WTC11 (cell line): ENCODE results near the gene HIP1. TPM values are rescaled to one million over a fixed set of nuclear protein-coding genes. Genes with fewer than 3 reads are reported as not detected.

Experiments
- ATAC-seq: fragments of 200-7000 bp; cut with Tn5 transposase; 2 replicates; pipeline ENCODE4 v1.10.0; 2021; ENCODE audit warnings: mild to moderate bottlenecking, moderate library complexity
- CTCF ChIA-PET: fragments of 300-600 bp; sonication (Branson Sonifier 250); formaldehyde crosslinking; loops from one replicate; lab custom pipeline; 2021; ENCODE audit warnings: antibody characterized with exemption; lab: Charles Lee
- POLR2A ChIA-PET: fragments of 350-600 bp; sonication (Branson Sonifier 250); formaldehyde crosslinking; loops from one replicate; lab custom pipeline; 2021; ENCODE audit warnings: antibody characterized with exemption; lab: Charles Lee
- DNase-seq: peaks from one replicate; pipeline ENCODE4 v3.0.0; 2021; ENCODE audit warnings: low spot score
- H3K27ac Mint-ChIP-seq: 2 replicates; pipeline ENCODE4 v1.8.0; 2021; ENCODE audit warnings: mixed read lengths
- H3K27me3 Mint-ChIP-seq: 2 replicates; pipeline ENCODE4 v1.8.0; 2021; ENCODE audit warnings: low read depth, mild to moderate bottlenecking, moderate library complexity, mixed read lengths
- H3K36me3 Mint-ChIP-seq: 2 replicates; pipeline ENCODE4 v1.8.0; 2021; ENCODE audit warnings: mixed read lengths
- H3K4me1 Mint-ChIP-seq: 2 replicates; pipeline ENCODE4 v1.8.0; 2022; ENCODE audit warnings: mixed read lengths
- H3K4me3 Mint-ChIP-seq: 2 replicates; pipeline ENCODE4 v1.8.0; 2021; ENCODE audit warnings: mild to moderate bottlenecking, moderate library complexity, mixed read lengths
- H3K9me3 Mint-ChIP-seq: 2 replicates; pipeline ENCODE4 v1.8.0; 2021; ENCODE audit warnings: mixed read lengths
- ATF1 ChIP-seq: sonication (generic); formaldehyde crosslinking; IDR thresholded peaks from 2 replicates; pipeline ENCODE4 v1.8.1; 2023; ENCODE audit warnings: mild to moderate bottlenecking, moderate library complexity, missing genetic modification reagents
- CBFB ChIP-seq: sonication (generic); formaldehyde crosslinking; IDR thresholded peaks from 2 replicates; pipeline ENCODE4 v1.8.1; 2022; ENCODE audit warnings: mild to moderate bottlenecking, low read depth, missing genetic modification reagents
- CREB1 ChIP-seq: sonication (generic); formaldehyde crosslinking; IDR thresholded peaks from 2 replicates; pipeline ENCODE4 v1.8.0; 2023; ENCODE audit warnings: mild to moderate bottlenecking, missing genetic modification reagents
- ETV6 ChIP-seq: sonication (generic); formaldehyde crosslinking; IDR thresholded peaks from 2 replicates; pipeline ENCODE4 v1.8.1; 2022; ENCODE audit warnings: mild to moderate bottlenecking, missing genetic modification reagents
- SMAD3 ChIP-seq: sonication (generic); formaldehyde crosslinking; IDR thresholded peaks from 2 replicates; pipeline ENCODE4 v1.8.0; 2022; ENCODE audit warnings: missing genetic modification reagents, mild to moderate bottlenecking, borderline replicate concordance
- TEAD4 ChIP-seq: sonication (generic); formaldehyde crosslinking; IDR thresholded peaks from 2 replicates; pipeline ENCODE4 v1.8.0; 2022; ENCODE audit warnings: mild to moderate bottlenecking, missing genetic modification reagents
- ZNF396 ChIP-seq: fragments of 250-450 bp; sonication (Bioruptor Pico); IDR thresholded peaks from 2 replicates; pipeline ENCODE4 v1.8.0; 2021; ENCODE audit warnings: mild to moderate bottlenecking, moderate library complexity, borderline replicate concordance
- ZNF416 ChIP-seq: fragments of 250-450 bp; sonication (Bioruptor Pico); IDR thresholded peaks from 2 replicates; pipeline ENCODE4 v1.9.0; 2021; ENCODE audit warnings: mild to moderate bottlenecking, inconsistent platforms
- total RNA-seq: library from RNA; stranded (reverse); gene quantifications from 3 replicates; pipeline ENCODE4 v1.2.3, GENCODE V29; 2021
- TF ChIP-seq, protein P1 (sequence below): fragments of 250-450 bp; sonication (Bioruptor Pico); IDR thresholded peaks from 2 replicates; pipeline ENCODE4 v2.1.2; 2022; ENCODE audit warnings: mild to moderate bottlenecking, moderate library complexity
- TF ChIP-seq, protein P2 (sequence below): fragments of 250-450 bp; sonication (Bioruptor Pico); conservative IDR thresholded peaks from 2 replicates; pipeline ENCODE4 v1.9.0; 2021; ENCODE audit warnings: mild to moderate bottlenecking
- TF ChIP-seq, protein P3 (sequence below): sonication (generic); formaldehyde crosslinking; IDR thresholded peaks from 2 replicates; pipeline ENCODE4 v1.8.1; 2023; ENCODE audit warnings: mild to moderate bottlenecking, missing genetic modification reagents, moderate library complexity
- TF ChIP-seq, protein P4 (sequence below): sonication (generic); formaldehyde crosslinking; IDR thresholded peaks from 2 replicates; pipeline ENCODE4 v1.8.0; 2023; ENCODE audit warnings: missing genetic modification reagents, mild to moderate bottlenecking, borderline replicate concordance
- TF ChIP-seq, protein P5 (sequence below): sonication (generic); formaldehyde crosslinking; IDR thresholded peaks from 2 replicates; pipeline ENCODE4 v1.8.1; 2023; ENCODE audit warnings: mild to moderate bottlenecking, missing genetic modification reagents, moderate library complexity
- TF ChIP-seq, protein P6 (sequence below): sonication (generic); formaldehyde crosslinking; IDR thresholded peaks from 2 replicates; pipeline ENCODE4 v1.8.1; 2023; ENCODE audit warnings: mild to moderate bottlenecking, missing genetic modification reagents

HIP1 gene
- total RNA-seq, 1 experiment from 2014 or later: 75.8 TPM

DNA sequence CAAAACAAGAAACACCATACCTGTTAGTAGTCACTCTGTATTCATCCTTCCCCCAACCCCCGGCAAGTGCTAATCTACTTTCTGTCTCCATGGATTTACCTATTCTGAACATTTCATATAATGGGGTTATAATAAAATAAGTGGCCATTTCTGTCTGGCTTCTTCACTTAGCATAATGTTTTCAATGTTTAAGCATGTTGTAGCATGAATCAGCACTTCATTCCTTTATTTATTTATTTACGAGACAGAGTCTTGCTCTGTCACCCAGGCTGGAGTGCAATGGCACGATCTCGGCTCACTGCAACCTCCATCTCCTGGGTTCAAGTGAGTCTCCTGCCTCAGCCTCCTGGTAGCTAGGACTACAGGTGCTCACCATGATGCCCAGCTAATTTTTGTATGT is 69.2 kb downstream of the HIP1 start (continued):
- TF ChIP-seq SMAD3 (CRISPR knock-in tag): no peak

DNA sequence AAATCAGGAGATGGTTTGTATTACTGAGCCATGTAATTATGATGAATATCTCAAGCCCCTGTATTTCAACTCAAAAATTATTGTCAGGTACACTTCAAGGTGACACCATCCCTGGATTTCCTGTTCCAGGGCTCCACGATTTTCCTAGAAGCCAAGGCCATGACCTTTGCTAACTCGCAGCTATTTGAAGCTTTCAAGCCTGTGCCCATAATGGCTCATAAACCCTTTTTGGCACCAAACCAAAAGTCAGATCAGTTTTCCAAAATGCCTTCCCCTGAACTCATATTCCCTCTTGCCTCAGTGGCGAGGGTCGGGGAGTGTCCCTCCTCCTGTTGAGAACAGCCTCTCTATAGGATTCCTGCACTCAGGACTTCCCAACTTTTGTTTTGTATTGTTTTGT is 70.8 kb downstream of the HIP1 start:
- ChIA-PET POLR2A (no interaction called here), CTCF (no interaction called here)
- ATAC-seq: no peak
- Mint-ChIP-seq H3K9me3 (peaks cover 4% of the 10 kb centered on the region; the same call in 1 of the 2 replicates), H3K4me3 (no peak overlapping the region)
- TF ChIP-seq ZNF396 (CRISPR knock-in tag): no peak
- TF ChIP-seq, protein P1, sequence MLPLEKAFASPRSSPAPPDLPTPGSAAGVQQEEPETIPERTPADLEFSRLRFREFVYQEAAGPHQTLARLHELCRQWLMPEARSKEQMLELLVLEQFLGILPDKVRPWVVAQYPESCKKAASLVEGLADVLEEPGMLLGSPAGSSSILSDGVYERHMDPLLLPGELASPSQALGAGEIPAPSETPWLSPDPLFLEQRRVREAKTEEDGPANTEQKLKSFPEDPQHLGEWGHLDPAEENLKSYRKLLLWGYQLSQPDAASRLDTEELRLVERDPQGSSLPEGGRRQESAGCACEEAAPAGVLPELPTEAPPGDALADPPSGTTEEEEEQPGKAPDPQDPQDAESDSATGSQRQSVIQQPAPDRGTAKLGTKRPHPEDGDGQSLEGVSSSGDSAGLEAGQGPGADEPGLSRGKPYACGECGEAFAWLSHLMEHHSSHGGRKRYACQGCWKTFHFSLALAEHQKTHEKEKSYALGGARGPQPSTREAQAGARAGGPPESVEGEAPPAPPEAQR (CRISPR knock-in tag): no peak
- TF ChIP-seq, all 79 proteins: peak for 0
- no peaks in the 10 kb centered on the region for H3K4me1 Mint-ChIP-seq
- no peak overlapping the region for H3K27ac Mint-ChIP-seq
- H3K36me3 Mint-ChIP-seq: no peaks in the 10 kb centered on the region
- H3K27me3 Mint-ChIP-seq: no peaks in the 10 kb centered on the region
- DNase-seq: no peak

DNA sequence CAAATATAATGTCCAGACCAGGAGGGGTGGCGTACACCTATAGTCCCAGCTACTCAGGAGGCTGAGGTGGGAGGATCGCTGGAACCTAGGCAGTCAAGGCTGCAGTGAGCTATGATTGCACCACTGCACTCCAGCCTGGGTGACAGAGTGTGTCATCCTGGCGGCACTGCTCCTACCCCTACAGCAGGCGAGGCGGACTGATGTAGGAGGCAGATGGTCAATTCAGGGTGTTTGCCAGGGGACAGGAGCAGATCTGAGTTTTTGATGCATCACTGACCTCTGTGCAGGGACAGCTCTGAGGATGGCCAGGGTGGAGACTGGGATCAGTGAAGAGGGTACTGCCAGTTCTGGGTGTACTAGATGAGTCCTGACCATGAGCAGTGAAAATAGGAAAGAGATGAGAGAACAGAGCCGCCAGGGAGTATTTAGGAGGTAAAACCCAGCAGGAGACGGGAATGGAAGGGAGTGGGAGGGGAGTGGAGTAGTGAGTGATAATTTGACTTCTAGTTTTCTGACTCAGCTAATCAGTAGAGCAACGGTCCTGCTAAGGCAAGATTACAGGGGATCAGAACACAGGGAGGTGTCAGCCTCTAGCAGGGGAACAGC is 75.3 kb downstream of the HIP1 start:
- Mint-ChIP-seq H3K27ac (no peak overlapping the region), H3K4me1 (peaks cover 10% of the 10 kb centered on the region)
- POLR2A ChIA-PET: no interaction called here
- no peak for DNase-seq
- TF ChIP-seq, protein P2, sequence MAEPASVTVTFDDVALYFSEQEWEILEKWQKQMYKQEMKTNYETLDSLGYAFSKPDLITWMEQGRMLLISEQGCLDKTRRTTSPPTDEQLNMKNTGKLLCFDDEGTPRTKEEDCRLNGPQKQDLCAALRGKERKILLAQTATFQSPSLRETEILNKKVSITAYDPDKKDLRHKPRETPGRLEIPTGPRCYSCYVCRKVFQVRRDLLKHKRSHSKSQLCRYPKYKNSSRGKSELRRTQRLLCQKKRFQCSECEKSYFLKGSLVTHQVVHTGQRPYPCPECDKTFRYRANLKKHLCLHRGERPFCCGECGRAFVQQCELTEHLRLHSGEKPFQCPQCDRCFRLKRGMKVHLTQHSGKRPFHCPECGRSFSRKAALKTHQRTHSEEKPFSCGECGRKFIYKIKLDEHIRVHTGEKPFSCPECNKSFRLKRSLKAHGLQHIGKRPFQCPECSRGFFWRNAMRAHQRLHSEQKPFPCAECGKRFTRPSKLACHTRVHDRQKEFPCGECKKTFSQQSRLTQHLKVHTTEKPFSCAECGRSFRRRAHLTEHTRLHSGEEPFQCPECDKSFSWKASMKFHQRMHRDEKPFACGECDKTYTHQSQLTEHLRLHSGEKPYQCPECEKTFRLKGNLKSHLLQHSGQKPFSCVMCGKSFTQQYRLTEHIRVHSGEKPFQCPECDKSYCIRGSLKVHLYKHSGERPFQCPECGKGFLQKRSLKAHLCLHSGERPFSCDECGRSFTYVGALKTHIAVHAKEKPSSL: no peak
- TF ChIP-seq, protein P3, sequence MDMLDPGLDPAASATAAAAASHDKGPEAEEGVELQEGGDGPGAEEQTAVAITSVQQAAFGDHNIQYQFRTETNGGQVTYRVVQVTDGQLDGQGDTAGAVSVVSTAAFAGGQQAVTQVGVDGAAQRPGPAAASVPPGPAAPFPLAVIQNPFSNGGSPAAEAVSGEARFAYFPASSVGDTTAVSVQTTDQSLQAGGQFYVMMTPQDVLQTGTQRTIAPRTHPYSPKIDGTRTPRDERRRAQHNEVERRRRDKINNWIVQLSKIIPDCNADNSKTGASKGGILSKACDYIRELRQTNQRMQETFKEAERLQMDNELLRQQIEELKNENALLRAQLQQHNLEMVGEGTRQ (CRISPR knock-in tag): no peak
- TF ChIP-seq, protein P4, sequence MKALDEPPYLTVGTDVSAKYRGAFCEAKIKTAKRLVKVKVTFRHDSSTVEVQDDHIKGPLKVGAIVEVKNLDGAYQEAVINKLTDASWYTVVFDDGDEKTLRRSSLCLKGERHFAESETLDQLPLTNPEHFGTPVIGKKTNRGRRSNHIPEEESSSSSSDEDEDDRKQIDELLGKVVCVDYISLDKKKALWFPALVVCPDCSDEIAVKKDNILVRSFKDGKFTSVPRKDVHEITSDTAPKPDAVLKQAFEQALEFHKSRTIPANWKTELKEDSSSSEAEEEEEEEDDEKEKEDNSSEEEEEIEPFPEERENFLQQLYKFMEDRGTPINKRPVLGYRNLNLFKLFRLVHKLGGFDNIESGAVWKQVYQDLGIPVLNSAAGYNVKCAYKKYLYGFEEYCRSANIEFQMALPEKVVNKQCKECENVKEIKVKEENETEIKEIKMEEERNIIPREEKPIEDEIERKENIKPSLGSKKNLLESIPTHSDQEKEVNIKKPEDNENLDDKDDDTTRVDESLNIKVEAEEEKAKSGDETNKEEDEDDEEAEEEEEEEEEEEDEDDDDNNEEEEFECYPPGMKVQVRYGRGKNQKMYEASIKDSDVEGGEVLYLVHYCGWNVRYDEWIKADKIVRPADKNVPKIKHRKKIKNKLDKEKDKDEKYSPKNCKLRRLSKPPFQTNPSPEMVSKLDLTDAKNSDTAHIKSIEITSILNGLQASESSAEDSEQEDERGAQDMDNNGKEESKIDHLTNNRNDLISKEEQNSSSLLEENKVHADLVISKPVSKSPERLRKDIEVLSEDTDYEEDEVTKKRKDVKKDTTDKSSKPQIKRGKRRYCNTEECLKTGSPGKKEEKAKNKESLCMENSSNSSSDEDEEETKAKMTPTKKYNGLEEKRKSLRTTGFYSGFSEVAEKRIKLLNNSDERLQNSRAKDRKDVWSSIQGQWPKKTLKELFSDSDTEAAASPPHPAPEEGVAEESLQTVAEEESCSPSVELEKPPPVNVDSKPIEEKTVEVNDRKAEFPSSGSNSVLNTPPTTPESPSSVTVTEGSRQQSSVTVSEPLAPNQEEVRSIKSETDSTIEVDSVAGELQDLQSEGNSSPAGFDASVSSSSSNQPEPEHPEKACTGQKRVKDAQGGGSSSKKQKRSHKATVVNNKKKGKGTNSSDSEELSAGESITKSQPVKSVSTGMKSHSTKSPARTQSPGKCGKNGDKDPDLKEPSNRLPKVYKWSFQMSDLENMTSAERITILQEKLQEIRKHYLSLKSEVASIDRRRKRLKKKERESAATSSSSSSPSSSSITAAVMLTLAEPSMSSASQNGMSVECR (CRISPR knock-in tag): no peak
- TF ChIP-seq TEAD4 (CRISPR knock-in tag) (no peak), ETV6 (CRISPR knock-in tag) (no peak), SMAD3 (CRISPR knock-in tag) (no peak), ZNF416 (CRISPR knock-in tag) (no peak), ATF1 (CRISPR knock-in tag) (no peak), CBFB (CRISPR knock-in tag) (no peak), CREB1 (CRISPR knock-in tag) (no peak)
- TF ChIP-seq, protein P5, sequence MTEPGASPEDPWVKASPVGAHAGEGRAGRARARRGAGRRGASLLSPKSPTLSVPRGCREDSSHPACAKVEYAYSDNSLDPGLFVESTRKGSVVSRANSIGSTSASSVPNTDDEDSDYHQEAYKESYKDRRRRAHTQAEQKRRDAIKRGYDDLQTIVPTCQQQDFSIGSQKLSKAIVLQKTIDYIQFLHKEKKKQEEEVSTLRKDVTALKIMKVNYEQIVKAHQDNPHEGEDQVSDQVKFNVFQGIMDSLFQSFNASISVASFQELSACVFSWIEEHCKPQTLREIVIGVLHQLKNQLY (CRISPR knock-in tag): no peak
- TF ChIP-seq, protein P6, sequence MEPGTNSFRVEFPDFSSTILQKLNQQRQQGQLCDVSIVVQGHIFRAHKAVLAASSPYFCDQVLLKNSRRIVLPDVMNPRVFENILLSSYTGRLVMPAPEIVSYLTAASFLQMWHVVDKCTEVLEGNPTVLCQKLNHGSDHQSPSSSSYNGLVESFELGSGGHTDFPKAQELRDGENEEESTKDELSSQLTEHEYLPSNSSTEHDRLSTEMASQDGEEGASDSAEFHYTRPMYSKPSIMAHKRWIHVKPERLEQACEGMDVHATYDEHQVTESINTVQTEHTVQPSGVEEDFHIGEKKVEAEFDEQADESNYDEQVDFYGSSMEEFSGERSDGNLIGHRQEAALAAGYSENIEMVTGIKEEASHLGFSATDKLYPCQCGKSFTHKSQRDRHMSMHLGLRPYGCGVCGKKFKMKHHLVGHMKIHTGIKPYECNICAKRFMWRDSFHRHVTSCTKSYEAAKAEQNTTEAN: no peak
- TF ChIP-seq, all 79 proteins: peak for 0
- CTCF ChIA-PET: interaction anchor here (1.6 kb wide), 1 partner anchor 99 kb away, joined by 5 read pairs; no protein-coding TSS in a partner anchor
- no peaks in the 10 kb centered on the region for H3K27me3 Mint-ChIP-seq
- H3K36me3 Mint-ChIP-seq: no peaks in the 10 kb centered on the region
- ATAC-seq: no peak
- peaks cover 4% of the 10 kb centered on the region; the same call in 1 of the 2 replicates for H3K9me3 Mint-ChIP-seq
- H3K4me3 Mint-ChIP-seq: no peak overlapping the region
